RCC 7860 (cell line): Measurements from ENCODE around the gene HOXA2.
A peak's percentile ranks its signal among the peaks of the same experiment; 100 is the strongest.

Source experiments
- DNase-seq: peaks from one replicate; pipeline ENCODE4 v3.0.0-alpha.2; 2015; ENCODE audit warnings: low spot score
- FAIRE-seq: peaks from 2 replicates; lab custom pipeline; 2012; peaks lifted over from hg19 to GRCh38; lab: Jason Lieb, UNC

HOXA2 gene

DNA sequence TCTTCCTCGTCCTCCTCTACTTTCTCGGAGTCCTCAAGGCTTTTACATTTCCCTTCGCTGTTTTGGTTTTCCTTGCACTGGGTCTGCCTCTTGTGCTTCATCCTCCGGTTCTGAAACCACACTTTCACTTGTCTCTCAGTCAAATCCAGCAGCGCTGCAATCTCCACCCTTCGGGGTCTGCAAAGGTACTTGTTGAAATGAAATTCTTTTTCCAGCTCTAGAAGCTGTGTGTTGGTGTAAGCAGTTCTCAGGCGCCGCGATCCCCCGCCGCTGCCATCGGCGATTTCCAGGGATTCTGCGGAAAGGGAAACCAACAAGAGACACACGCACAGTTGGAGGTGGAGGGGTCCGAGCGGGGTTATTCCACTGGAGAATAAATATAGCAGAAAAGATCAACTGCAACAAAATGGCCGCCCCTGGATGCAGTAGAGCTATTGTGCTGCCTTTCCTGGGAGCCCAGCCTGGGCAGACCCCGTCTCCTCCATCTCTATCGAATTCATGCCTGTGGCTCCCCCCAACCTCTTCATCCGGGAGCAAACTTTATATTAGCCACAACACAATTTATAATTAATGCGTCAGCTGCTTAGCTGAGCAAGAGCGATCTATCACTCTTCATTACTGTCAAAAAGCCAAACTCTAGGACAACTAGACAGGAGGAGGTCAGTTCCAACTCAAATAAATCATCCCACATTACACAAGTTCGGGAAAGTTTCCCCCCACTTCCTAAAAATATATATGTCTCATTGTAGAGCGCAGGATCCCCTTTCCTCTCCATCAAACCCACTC is 1.1 kb downstream of the HOXA2 start:
- peak; percentile 66 for DNase-seq
- peak; percentile 69 for FAIRE-seq

DNA sequence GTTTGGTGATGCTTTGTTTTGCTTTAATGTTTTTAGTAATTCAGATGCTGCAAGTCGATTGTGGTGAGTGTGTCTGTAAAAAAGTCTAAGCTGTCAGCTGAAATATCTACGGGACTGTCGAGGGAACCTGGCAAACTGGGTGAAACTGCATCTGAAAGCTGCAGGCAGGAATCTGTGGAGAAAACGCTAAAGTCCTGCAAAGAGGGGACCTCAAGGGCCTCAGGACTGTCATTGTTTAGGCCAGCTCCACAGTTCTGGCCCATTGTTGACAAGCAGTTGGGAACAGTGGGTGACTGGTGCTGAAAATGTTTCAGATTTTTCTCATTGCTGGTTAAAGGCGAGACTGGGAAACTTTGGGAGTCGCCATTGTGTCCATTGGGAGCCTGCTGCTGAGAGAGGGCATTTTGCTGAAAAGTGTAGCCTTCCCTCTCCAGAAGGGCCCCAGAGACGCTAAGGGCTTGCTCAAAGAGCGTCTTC is 1.8 kb downstream of the HOXA2 start:
- DNase-seq, result peak; percentile 30
- FAIRE-seq, result no peak

DNA sequence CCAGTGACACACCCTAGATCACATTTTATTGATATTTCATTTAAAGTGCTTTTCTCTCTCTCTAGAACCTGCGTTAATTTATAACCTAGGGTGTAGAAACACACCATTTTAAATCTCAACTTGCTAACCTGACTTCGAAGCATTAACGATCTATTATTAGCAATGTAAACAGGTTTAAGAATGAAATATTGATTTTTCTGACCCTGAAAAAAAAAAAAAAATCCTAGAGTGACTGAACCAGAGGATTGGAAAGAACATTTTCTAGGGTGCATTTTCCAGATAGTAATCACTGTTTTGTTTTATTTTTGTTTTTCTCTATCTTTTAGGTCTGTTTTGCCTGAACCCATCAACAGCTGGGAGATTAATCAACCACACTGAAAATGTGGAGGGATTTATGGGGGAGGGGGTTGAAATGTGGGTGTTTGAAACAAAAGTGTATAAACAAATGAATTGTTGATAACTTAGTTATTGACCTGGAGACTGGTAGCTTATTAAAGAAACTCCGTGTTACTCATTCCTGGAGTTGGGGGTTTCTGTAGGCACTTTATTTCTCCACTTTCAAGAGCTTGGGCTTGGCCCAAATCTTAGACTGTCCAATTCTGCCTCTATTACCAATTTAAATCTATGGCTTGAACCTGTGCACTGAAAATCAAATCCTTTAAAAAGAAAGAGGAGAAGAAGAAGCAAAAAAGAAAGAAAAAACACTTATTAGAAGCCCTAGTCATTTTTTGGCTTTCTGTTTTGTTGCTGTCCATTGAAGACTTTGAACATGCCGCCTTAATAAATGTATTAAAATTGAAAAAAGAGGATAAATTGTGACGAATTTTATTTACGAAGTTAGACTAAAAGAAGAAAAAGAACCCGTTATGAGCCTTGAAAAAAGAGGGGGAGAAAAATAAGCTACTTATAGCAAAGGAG is 2.8 kb downstream of the HOXA2 start:
- peak; percentile 56 for FAIRE-seq
- DNase-seq, result no peak

DNA sequence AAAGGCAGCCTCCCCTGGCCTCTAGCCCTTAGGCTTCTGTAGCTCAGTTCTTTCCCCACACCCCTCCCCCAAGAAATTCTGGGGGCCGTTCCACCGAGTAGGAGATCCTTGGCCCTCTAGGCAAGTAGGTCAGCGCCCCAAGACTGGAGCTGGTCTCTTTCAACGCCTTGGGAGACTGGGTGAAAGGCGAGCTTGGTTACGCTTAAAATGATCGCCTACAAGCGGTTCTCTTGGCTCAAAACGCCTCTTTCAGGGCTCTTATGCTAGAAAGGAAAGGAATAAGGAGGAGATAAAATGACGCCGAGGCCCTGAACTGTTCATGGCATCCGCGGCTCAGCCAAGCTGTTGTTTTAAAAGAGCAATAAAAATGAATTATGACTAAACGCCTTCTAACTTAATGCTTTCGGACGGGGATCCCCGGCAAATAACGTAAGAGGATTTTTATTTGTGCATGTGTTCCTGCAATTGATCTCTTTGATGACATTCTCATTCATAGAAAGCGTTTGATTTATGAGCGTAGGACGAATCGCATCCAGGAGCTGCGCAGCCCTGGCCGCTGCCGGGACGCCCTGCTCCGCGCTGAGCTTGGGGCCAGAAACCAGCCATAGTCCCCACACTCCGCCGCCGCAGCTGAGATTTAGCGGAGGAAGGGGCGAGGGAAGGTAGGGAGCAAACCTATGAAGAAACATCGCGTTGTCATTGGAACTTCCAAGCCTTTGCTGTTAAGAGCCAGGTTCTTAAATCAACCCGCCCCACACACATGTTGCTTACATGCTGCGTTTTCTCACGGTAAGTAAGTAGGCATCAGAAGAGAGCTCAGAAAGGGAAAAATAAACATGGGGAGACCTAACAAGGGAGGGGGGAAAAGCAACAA is 3.7 kb downstream of the HOXA2 start:
- DNase-seq (peak; percentile 47), FAIRE-seq (no peak)

DNA sequence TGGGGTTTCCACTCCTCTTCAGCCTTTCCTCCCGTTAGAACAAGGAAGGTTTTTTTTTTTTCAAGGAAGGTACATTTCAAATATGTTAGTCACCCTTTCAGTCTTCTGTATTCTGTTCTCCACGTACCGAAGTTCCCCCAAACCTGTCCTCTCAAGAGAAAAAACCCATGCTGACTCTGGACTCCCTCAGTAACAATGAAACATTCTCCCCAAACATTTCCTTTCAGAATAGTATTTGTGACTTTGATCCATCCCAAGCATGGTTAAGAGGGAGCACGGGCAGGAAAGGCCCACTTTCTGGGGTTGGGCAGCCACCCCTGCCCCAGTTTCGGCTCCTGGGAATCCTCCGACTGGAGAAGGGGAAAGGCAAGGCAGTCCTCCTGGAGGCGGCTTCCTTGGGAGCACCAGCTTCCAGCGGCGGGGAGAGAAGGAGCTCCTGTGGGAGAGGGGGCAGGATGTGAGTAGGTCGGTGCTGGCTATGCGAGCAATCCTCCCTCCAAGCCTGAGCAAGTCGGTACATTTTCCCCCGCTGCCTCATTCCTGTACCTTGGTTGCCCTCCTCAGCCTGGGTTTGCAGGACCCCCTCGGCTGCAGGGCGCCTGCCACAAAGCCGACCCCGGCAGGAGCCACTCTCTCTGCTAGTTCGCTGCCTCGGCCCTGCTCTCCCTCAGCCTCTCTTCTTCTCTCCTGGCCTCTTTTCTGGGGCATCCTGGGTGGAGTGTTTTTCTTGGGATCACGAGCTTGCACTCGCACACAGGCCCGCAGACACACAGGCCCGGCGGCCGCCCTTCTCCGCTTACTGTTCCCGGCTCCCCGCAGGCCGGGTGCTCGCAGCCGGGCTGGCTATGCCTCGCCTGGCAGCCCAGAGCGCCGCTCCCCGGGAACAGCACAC is 4.6 kb downstream of the HOXA2 start:
- DNase-seq (peak; percentile 56), FAIRE-seq (peak; percentile 73)

DNA sequence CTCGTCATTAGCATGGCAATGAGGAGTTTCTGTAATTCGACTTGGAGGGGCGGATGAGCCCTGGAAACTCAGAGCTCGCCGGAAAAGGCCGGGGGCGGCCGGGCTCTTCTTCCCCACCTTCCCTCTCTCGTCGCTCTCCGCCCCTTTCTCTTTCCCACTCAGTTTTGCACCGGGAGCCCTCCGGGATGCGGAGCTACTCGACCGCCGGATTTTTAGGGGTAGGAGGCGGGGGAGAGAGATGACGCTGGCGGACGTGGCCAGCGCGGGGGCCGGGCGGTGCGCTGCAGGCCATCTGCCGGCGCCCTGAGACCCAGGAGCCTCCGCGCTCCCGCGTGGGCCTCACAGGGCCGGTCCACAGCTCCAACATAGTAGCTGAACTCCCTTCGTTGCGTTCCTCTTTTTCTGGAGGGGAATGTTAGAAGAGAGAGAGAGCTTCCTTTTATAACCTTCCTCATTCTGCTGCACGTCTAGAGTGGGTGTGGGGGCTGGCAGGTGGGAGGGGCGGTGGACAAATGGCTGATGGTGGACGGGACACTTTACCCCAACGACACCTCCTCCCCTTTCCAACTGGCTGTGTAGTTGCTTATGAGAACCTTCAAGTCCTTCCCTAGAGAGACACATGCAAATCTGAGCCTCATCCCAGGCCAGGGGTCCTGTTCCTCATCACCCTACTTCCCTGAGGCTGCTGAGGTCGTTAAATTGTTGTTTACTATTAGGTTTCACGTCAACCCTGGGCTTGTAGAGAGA is 5.5 kb downstream of the HOXA2 start:
- DNase-seq, result peak; percentile 46
- FAIRE-seq, result peak; percentile 2

DNA sequence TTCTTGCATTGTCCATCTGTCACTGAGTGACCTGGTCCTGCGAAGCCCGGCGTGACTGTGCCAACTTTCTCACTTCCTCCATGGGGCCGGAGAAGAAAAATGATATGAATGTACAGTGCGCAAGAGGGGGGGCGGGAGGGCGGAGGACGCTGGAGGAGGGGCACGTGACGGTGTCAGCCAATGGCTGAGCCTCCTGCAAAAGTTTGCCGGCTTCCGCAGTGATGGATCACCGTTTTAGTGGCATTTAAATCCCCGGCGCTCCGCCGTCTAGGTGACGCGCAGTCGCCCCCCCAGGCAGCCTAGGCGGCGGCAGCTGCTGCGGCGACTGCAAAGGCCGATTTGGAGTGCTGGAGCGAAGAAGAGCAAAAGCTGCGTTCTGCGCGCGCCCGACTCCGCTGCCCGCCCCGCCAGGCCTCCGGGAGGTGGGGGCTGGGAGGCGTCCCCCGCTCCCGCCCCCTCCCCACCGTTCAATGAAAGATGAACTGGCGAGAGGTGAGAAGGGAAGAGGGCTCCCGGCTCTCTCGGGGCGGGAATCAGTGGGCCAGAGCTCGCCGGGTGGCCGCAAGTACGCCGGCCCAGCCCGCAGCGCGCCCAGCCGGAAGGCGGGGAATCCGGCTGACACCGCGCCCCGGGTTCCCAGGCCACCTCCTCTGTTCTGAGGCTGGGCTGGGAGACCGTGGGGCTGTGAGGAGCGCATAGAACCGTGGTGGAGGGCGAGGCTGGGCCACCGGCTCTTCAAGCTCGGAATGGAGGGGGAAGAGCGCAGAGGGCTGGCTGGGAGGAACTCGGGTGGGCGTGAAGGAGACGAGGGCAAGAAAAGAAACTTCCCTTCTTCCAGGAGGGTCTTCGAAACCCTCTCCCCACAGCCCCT is 6.4 kb downstream of the HOXA2 start, which contains the start of gene HOXA1:
Gene HOXA1, minus strand, starts transcription at position 104 of the 871 bp plus-strand sequence. Its CDS starts 88 bp downstream, at position 16.
- DNase-seq (peak; percentile 95), FAIRE-seq (peak; percentile 27)

DNA sequence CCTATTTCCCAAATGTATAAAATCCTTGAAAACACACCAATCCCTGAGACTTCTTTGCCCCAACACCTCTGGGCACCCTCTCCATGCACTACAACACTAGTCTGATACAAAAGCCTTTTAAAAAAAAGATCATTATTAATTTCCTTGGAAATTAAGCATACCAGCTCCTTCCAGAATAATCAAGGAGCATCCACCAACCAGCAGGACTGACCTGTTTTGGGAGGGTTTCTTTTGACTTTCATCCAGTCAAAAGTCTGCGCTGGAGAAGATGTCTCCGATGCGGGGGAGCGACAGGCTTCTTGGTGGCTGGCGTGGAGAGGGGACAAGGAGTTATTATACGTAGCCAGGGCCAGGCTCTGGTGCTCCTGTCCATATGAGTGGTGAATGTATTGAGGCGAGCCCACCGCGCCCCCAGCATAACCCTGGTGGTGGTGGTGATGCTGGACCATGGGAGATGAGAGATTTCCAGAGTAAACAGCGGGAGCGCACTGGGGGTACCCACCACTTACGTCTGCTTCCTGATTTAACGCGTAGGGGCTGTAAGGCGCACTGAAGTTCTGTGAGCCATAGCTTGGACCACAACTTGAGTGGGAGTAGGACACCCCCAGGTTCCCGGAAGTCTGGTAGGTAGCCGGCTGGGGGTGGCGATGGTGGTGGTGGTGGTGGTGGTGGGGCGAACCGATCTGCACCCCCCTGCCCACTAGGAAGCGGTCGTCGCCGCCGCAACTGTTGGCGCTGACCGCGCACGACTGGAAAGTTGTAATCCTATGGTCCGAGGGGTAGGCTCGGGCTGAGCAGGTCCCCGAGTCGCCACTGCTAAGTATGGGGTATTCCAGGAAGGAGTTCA is 7.2 kb downstream of the HOXA2 start:
- FAIRE-seq, result no peak
- DNase-seq, result no peak

DNA sequence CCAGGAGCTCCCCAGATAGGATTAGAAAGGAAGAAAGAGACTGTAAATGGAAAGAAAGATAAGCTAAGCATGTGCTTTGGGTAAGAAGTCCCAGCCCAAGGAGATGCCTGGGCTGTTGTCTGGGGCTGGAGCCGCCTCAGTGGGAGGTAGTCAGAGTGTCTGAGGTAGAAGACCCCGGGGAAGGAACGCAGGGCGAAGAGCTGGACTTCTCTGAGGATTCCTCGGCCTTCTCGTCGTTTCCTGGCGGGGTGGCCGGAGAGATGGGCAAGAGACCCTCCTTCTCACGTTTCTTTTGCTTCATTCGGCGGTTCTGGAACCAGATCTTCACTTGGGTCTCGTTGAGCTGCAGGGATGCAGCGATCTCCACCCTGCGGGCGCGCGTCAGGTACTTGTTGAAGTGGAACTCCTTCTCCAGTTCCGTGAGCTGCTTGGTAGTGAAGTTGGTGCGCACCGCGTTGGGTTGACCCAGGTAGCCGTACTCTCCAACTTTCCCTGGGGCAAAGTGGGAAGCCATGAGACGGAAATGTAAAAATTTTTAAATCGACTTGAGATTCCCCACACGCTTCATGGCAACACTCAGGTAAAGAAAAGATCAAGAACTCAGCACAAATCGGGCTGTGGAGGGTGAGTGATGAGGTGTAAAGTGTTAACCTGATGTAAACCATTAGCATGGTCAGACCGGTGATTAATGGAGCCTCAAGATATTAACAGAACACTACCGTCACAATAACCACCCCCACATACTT is 8.0 kb downstream of the HOXA2 start:
- FAIRE-seq (no peak), DNase-seq (no peak)

DNA sequence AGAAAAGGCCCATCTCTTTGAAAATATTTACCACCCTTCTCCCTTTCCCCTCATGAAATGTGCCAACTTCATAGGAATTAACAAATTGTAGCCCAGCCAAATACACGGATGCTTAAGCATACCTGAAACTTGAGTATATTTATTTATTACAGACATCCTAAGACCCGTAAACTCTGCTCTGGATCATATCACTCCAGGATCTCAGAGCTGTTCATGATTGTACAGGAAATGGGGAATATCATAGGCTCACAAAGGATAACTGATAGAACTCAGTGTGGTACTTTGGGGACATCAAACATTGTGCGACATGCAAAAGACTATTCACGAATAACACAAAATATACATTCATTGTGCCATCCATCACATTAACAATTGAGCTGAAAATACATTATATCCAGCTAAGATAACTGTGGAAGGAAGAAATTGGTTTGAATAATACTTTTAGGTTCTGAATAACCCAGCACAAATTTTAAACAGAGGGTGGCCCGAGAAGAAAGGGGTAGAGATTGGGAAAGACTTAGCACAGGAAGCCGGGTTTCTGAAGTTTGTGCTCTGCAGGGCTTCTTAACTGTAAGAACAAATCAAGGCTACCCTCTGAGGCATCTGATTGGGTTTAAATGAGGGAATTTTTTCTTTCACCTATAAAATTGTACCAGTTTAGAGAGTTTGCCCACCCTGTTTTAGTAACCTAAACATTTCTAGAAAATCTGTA is 9.1 kb downstream of the HOXA2 start:
- no peak for DNase-seq
- no peak for FAIRE-seq

DNA sequence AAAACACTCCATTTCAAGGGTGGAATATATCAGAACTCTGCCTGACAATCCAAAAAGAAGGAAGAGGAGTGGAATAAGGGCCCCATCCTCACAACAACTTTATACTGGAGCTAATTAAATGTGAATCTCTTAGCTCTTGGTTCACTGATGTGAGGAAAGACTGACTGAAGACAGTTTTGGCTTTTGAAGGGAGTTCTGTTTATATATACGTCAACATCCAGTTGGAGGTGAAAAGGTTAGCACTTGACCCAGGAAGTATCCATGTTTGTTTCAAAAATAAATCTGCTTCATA is 9.7 kb downstream of the HOXA2 start:
- no peak for FAIRE-seq

DNA sequence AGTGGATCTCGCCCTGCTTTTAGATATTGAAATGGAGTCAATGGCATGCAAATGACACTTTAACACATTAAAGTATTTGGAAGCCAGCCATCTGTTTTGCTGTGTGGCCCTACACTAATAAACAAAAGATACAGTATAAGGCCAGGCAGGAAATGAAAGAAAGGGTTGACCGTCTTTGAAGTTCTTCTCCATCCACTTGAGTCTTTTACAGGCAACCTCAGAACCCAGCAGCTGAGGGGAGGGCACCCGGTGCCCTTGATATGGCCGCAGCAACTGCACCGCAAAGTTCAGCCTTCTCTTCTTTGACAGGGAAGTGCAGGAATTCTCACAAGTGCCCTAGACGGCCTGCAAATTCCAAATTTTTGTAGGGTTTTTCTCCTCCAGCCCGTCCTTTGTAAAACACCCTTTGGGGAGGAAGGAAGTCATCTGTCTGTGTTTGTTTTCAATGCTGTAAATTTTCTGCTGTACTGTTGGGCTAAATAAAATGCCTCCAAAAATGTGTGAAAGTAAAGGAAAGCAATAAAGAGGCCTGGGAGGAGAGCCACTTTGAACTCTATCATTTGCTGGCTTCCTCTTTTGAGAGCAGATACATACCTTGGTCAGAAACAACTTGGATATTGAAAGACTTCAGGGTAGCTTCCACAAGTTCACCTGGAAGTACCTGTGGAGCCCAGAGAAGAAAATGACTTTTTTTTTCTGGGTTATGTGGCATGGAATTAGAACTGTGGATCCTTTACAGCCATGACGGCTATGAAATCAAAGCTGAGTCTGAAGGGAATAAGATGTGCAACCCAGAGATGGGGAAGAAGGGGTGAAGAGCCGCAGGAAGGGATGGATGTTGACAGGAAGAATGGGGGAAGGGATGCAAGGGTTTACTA is 10.3 kb downstream of the HOXA2 start:
- DNase-seq (no peak), FAIRE-seq (no peak)

More for the DNA sequence above, 9.7 kb downstream of the HOXA2 start:
- no peak for DNase-seq

DNA sequence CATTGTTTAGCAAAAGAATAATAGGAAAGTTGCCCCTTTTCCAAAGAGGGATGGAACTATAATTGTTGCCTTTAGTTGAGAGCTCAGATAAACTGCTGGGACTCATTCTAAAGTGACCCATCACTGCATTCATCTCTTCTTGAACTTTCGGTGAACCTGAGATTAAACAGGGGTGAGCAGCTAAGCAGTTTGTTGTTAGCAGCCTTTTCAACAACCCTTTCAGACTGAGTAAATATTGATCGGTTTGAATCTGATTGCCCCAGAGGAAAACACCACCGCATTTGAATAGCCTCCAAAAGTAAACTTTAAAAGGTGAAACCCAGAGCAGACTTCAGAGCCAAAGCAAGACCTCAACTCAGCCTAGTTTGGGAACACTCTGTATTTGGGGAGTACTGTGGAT is 11.4 kb downstream of the HOXA2 start:
- DNase-seq (no peak), FAIRE-seq (no peak)

DNA sequence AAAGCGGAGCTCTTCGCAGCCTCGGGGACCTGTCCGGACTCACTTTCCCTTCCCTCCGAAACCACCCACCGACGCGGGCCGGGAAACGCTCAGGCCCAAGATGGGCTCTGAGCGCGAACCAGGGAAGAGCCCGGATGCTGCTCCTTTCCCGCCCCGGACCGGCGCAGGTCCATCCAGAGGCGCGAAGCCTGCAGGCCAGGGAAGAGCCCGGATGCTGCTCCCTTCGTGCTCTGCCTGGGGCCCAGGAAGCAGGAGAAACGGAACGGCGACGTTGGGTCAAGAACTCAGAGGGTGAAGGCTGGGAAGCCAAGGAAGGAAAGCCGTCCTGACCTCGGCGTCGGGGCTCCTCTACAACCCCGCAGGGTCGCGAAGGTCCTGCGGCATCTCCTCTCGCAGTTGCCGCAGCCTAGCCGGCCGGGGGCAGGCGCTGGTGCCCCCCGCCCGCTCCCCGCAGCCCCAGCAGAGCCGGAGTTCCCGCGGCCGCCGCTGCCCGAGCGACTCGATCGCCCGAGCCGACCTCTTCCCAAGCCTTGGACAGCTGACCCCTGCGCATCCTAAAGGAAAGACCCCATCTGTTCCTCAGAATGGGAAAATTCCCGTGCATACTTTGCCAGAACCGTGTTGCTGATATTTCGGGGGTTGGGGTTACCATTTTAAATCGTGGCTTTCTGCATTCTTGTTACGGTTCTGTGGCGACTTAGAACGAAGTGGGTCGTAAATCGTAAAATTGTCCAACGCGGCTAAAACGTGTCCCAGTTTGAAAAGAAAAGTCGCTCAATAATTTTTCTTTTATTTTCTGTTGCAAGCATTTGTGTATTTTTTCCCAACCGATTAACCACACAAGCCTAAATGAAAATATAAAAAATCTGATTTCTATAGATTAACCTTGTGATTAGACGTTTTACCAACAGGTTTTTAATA is 14.2 kb downstream of the HOXA2 start:
- no peak for FAIRE-seq
- DNase-seq, result no peak
